Mucosa of descending colon (tissue), 3 donors: ENCODE measurements around the gene ZGPAT. TPM values are rescaled to one million over a fixed set of nuclear protein-coding genes. Genes with fewer than 3 reads are reported as not detected.

Source experiments
- ATAC-seq: fragments of 200-7000 bp; cut with Tn5 transposase; one replicate; pipeline ENCODE4 v1.9.1; 2020; ENCODE audit warnings: mild to moderate bottlenecking, moderate library complexity
- DNase-seq, 3 donors: peaks; one replicate each; pipeline ENCODE4 v3.0.0-alpha.2; 2020
- H3K36me3 ChIP-seq: fragments of 200-600 bp; one replicate; pipeline ENCODE4 v1.8.0; 2021; ENCODE audit warnings: low read depth, mild to moderate bottlenecking
- H3K4me1 ChIP-seq: fragments of 200-600 bp; one replicate; pipeline ENCODE4 v1.8.0; 2021; ENCODE audit warnings: low read depth, mild to moderate bottlenecking
- H3K4me3 ChIP-seq: fragments of 200-600 bp; one replicate; pipeline ENCODE4 v1.8.0; 2021; ENCODE audit warnings: mild to moderate bottlenecking
- H3K9me3 ChIP-seq: fragments of 200-600 bp; one replicate; pipeline ENCODE4 v1.8.0; 2021; ENCODE audit warnings: mild to moderate bottlenecking
- CTCF ChIP-seq: fragments of 200-600 bp; IDR thresholded peaks from one replicate; pipeline ENCODE4 v1.8.0; 2022; ENCODE audit warnings: antibody characterized with exemption, mild to moderate bottlenecking
- intact Hi-C, 2 donors: fragments of 100-400 bp; cut with DNase I in 1 of 2; cut with micrococcal nuclease in 1 of 2; formaldehyde crosslinking; loops; one replicate each; pipeline versions ENCODE4 v1.11.0 to v1.11.1; 2022; cut with DNase I, micrococcal nuclease
- total RNA-seq, 3 donors: library from RNA; stranded (reverse); fragmentation: NEBNext Ultra II Directional in 2 of 3; extraction: Animal tissue kit (Norgen Biotek cat#: 25700) in 2 of 3; gene quantifications; one replicate each; pipeline versions ENCODE4 v1.2.1 to v1.2.4, GENCODE V29; 2021 to 2023
- donor health status: DM: no; HTN: no; CAD: no; lungs with moderate emphysema.
- donor health status: DM: no; HTN: no; CAD: no.
- donor health status: DM: no; HTN: yes; CAD: no.

The ZGPAT gene
- total RNA-seq, 3 donors from 2014 or later: 24.3 to 34.0 (median 31.7) TPM

GRCh38 chr20:63690003-63690897 is 17.6 kb upstream of the ZGPAT start:
- TF ChIP-seq CTCF: no peak
- intact Hi-C loops: no loop called here
- Histone ChIP-seq H3K4me3 (no peak overlapping the region), H3K36me3 (no peaks in the 10 kb centered on the region), H3K4me1 (peaks cover 49% of the 10 kb centered on the region), H3K9me3 (no peaks in the 10 kb centered on the region)
- peak in 1 of 3 donors; percentile 68 for DNase-seq
- peak; percentile 39 for ATAC-seq

GRCh38 chr20:63690898-63691710 is 16.7 kb upstream of the ZGPAT start:
- peak in 2 of 3 donors; percentile 50 to 70 for DNase-seq
- TF ChIP-seq CTCF: no peak

GRCh38 chr20:63691711-63692435 is 16.0 kb upstream of the ZGPAT start:
- Histone ChIP-seq H3K9me3 (no peaks in the 10 kb centered on the region), H3K4me3 (no peak overlapping the region), H3K36me3 (no peaks in the 10 kb centered on the region), H3K4me1 (peaks cover 53% of the 10 kb centered on the region)
- intact Hi-C loops: no loop called here
- ATAC-seq (peak; percentile 31), DNase-seq (peak in 2 of 3 donors; percentile 66 to 81)
- no peak for TF ChIP-seq CTCF

More at GRCh38 chr20:63690898-63691710, 16.7 kb upstream of the ZGPAT start:
- H3K9me3 ChIP-seq: no peaks in the 10 kb centered on the region
- intact Hi-C loops: no loop called here
- H3K4me3 ChIP-seq: no peak overlapping the region
- no peaks in the 10 kb centered on the region for H3K36me3 ChIP-seq
- H3K4me1 ChIP-seq: peaks cover 51% of the 10 kb centered on the region
- peak; percentile 16 for ATAC-seq

GRCh38 chr20:63692436-63693082 is 15.3 kb upstream of the ZGPAT start:
- intact Hi-C loops: no loop called here
- H3K36me3 ChIP-seq: no peaks in the 10 kb centered on the region
- peak in 2 of 3 donors; percentile 57 to 67 for DNase-seq
- no peak for TF ChIP-seq CTCF
- ATAC-seq: peak; percentile 11
- no peaks in the 10 kb centered on the region for H3K9me3 ChIP-seq
- H3K4me1 ChIP-seq: peaks cover 53% of the 10 kb centered on the region
- H3K4me3 ChIP-seq: no peak overlapping the region
